Measurements from ENCODE around the gene CAPN2.

The CAPN2 gene

GRCh38 chr1:223763881-223764280 is 51.5 kb downstream of the CAPN2 start:
- TF ChIP-seq CTCF (IDR thresholded peaks at IDR 0.05; ENCODE audit: insufficient read depth, low read length, poor library complexity, severe bottlenecking) (no peak), EZH2phosphoT487 (conservative IDR thresholded peaks at IDR 0.05; ENCODE audit: low read length) (no peak)
- no peaks in the 10 kb centered on the region for H3K79me2 ChIP-seq (ENCODE audit: insufficient read depth, low read length)
- no peak overlapping the region for H3K4me2 ChIP-seq (ENCODE audit: low read depth, low read length, poor library complexity, severe bottlenecking)
- H3K9ac ChIP-seq (ENCODE audit: low read length), result no peak overlapping the region
- no peaks in the 10 kb centered on the region for H3F3A ChIP-seq (ENCODE audit: insufficient read depth)
- H2AFZ ChIP-seq (ENCODE audit: low read depth, low read length, severe bottlenecking), result no peak overlapping the region
- H3K9me2 ChIP-seq (replicated peaks; ENCODE audit: insufficient read depth, low read length), result no peaks in the 10 kb centered on the region
- no peaks in the 10 kb centered on the region for H3K9me3 ChIP-seq (ENCODE audit: insufficient read depth, low read length)
- no peak overlapping the region for H3K27ac ChIP-seq (ENCODE audit: low read depth, low read length)
- no peaks in the 10 kb centered on the region for H3K36me3 ChIP-seq (ENCODE audit: low read length)
- no peak overlapping the region for H3K4me3 ChIP-seq (ENCODE audit: insufficient read depth, low read length, poor library complexity, severe bottlenecking)
- H3K27me3 ChIP-seq (ENCODE audit: low read length), result no peaks in the 10 kb centered on the region
- H4K20me1 ChIP-seq (ENCODE audit: low read depth, low read length), result no peaks in the 10 kb centered on the region

- H3K27me3 ChIP-seq (ENCODE audit: low read length), result no peaks in the 10 kb centered on the region
- no peak for TF ChIP-seq EZH2phosphoT487 (conservative IDR thresholded peaks at IDR 0.05; ENCODE audit: low read length)
- TF ChIP-seq CTCF (IDR thresholded peaks at IDR 0.05; ENCODE audit: insufficient read depth, low read length, poor library complexity, severe bottlenecking), result no peak
- H4K20me1 ChIP-seq (ENCODE audit: low read depth, low read length), result no peaks in the 10 kb centered on the region
- H3K9me2 ChIP-seq (replicated peaks; ENCODE audit: insufficient read depth, low read length), result no peaks in the 10 kb centered on the region
- no peaks in the 10 kb centered on the region for H3K36me3 ChIP-seq (ENCODE audit: low read length)
- no peaks in the 10 kb centered on the region for H3F3A ChIP-seq (ENCODE audit: insufficient read depth)
- no peak overlapping the region for H2AFZ ChIP-seq (ENCODE audit: low read depth, low read length, severe bottlenecking)
- H3K9ac ChIP-seq (ENCODE audit: low read length), result no peak overlapping the region
- H3K27ac ChIP-seq (ENCODE audit: low read depth, low read length), result no peak overlapping the region
- no peaks in the 10 kb centered on the region for H3K9me3 ChIP-seq (ENCODE audit: insufficient read depth, low read length)
- no peaks in the 10 kb centered on the region for H3K79me2 ChIP-seq (ENCODE audit: insufficient read depth, low read length)
- H3K4me3 ChIP-seq (ENCODE audit: insufficient read depth, low read length, poor library complexity, severe bottlenecking), result no peak overlapping the region
- H3K4me2 ChIP-seq (ENCODE audit: low read depth, low read length, poor library complexity, severe bottlenecking), result no peak overlapping the region
Measured at GRCh38 chr1:223765036-223765718, 52.8 kb downstream of the CAPN2 start.

GRCh38 chr1:223765719-223766340 is 53.5 kb downstream of the CAPN2 start:
- H3K4me3 ChIP-seq (ENCODE audit: insufficient read depth, low read length, poor library complexity, severe bottlenecking), result no peak overlapping the region
- no peaks in the 10 kb centered on the region for H3K27me3 ChIP-seq (ENCODE audit: low read length)
- H3F3A ChIP-seq (ENCODE audit: insufficient read depth), result no peaks in the 10 kb centered on the region
- no peaks in the 10 kb centered on the region for H4K20me1 ChIP-seq (ENCODE audit: low read depth, low read length)
- H3K9me2 ChIP-seq (replicated peaks; ENCODE audit: insufficient read depth, low read length), result no peaks in the 10 kb centered on the region
- no peaks in the 10 kb centered on the region for H3K36me3 ChIP-seq (ENCODE audit: low read length)
- no peaks in the 10 kb centered on the region for H3K9me3 ChIP-seq (ENCODE audit: insufficient read depth, low read length)
- no peak overlapping the region for H2AFZ ChIP-seq (ENCODE audit: low read depth, low read length, severe bottlenecking)
- H3K79me2 ChIP-seq (ENCODE audit: insufficient read depth, low read length), result no peaks in the 10 kb centered on the region
- TF ChIP-seq CTCF (IDR thresholded peaks at IDR 0.05; ENCODE audit: insufficient read depth, low read length, poor library complexity, severe bottlenecking) (no peak), EZH2phosphoT487 (conservative IDR thresholded peaks at IDR 0.05; ENCODE audit: low read length) (no peak)
- H3K4me2 ChIP-seq (ENCODE audit: low read depth, low read length, poor library complexity, severe bottlenecking), result no peak overlapping the region
- no peak overlapping the region for H3K9ac ChIP-seq (ENCODE audit: low read length)
- H3K27ac ChIP-seq (ENCODE audit: low read depth, low read length), result no peak overlapping the region

All from SU-DHL-6 (cell line).